GM04503 (cell line): ENCODE measurements around the gene PRICKLE2.

Source experiments
- DNase-seq: peaks from one replicate; pipeline ENCODE4 v3.0.0-alpha.2; 2012; ENCODE audit warnings: low read depth

PRICKLE2 gene

GRCh38 chr3:64253689-64254088 is 28.4 kb upstream of the PRICKLE2 start:
- no peak for DNase-seq

GRCh38 chr3:64251019-64251418 is 25.8 kb upstream of the PRICKLE2 start:
- no peak for DNase-seq

GRCh38 chr3:64247991-64248646 is 22.9 kb upstream of the PRICKLE2 start:
- no peak for DNase-seq

- no peak for DNase-seq
Observed at GRCh38 chr3:64244011-64244942, 19.0 kb upstream of the PRICKLE2 start.

- DNase-seq, result no peak
Observed at GRCh38 chr3:64242435-64242834, 17.2 kb upstream of the PRICKLE2 start.

GRCh38 chr3:64240959-64241358 is 15.7 kb upstream of the PRICKLE2 start:
- no peak for DNase-seq

GRCh38 chr3:64240396-64240795 is 15.1 kb upstream of the PRICKLE2 start:
- DNase-seq, result no peak

GRCh38 chr3:64239841-64240240 is 14.6 kb upstream of the PRICKLE2 start:
- DNase-seq, result no peak

- peak; percentile 86 for DNase-seq
Observed at GRCh38 chr3:64238971-64239667, 13.9 kb upstream of the PRICKLE2 start.

GRCh38 chr3:64237083-64237482 is 11.8 kb upstream of the PRICKLE2 start:
- DNase-seq, result no peak

GRCh38 chr3:64235605-64236004 is 10.3 kb upstream of the PRICKLE2 start:
- DNase-seq, result no peak

GRCh38 chr3:64234571-64234970 is 9.3 kb upstream of the PRICKLE2 start:
- DNase-seq, result no peak

GRCh38 chr3:64232821-64233220 is 7.6 kb upstream of the PRICKLE2 start:
- DNase-seq, result no peak

GRCh38 chr3:64229903-64230302 is 4.6 kb upstream of the PRICKLE2 start:
- no peak for DNase-seq

- no peak for DNase-seq
Observed at GRCh38 chr3:64228110-64228509, 2.8 kb upstream of the PRICKLE2 start.

- no peak for DNase-seq
Observed at GRCh38 chr3:64226730-64227129, 1.5 kb upstream of the PRICKLE2 start.

- DNase-seq, result no peak
Observed at GRCh38 chr3:64225695-64226499, 631 bp upstream of the PRICKLE2 start.

GRCh38 chr3:64223791-64224745 is 1.2 kb downstream of the PRICKLE2 start:
- no peak for DNase-seq

- DNase-seq, result no peak
Observed at GRCh38 chr3:64222501-64223111, 2.7 kb downstream of the PRICKLE2 start.

GRCh38 chr3:64221571-64222257 is 3.6 kb downstream of the PRICKLE2 start:
- no peak for DNase-seq
